ENCODE measurements around the gene TSACC.
"Not testable (repeated sequence)": the region's sequence is repeated elsewhere in the genome, so short reads cannot be mapped to it uniquely, and the experiment has no call there.

The TSACC gene

DNA sequence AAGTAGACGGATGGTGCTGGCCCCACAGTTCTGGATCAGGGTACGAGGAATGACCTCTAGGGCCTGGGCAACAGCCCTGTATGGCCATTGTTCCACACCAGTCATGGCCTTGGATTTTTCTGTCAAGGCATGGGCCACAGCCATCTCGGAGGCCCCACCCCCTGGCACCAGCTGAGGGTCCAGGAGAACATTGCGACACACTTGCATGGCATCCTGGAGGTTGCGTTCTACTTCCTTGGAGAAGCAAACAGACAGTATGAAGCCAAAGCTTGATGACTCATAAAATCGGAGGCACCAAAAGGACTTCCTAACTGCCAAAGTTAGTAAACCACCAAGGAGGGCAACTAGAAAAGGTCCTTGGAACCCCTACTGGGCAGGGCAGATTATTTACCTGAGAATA, 27.4 kb upstream of the TSACC start:
- Histone ChIP-seq H3K4me3 (ENCODE audit: low read depth, low read length) (no peak overlapping the region), H3K9ac (ENCODE audit: low read depth, low read length) (no peak overlapping the region), H3K9me3 (ENCODE audit: control insufficient read depth, insufficient read depth, low read length) (no peaks in the 10 kb centered on the region), H3K4me1 (ENCODE audit: control insufficient read depth, insufficient read depth, low read length) (no peaks in the 10 kb centered on the region), H3K27me3 (ENCODE audit: control insufficient read depth, insufficient read depth, low read length) (no peaks in the 10 kb centered on the region), H3K36me3 (ENCODE audit: control insufficient read depth, insufficient read depth, low read length) (peaks cover 91% of the 10 kb centered on the region), H3K27ac (ENCODE audit: low read depth, low read length) (no peak overlapping the region)

DNA sequence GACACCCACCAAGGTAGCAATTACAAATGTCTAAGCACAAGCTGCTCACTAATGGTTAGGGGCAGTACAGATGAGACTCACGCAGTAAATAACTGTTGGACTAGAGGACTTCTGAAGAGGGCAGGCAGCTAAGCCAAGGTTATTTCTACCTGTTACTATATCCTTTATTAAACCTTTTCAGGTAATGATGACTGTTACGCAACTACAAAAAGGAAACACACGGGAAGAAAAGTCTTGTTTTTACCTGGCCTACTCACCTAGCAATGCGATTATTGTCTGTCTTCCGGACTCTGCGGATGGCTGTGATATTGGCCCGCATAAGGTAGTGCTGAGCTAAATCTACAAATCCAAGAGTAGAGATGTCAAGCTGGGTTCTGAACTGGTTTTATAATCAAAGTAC, 21.4 kb upstream of the TSACC start:
- Histone ChIP-seq H3K4me1 (ENCODE audit: control insufficient read depth, insufficient read depth, low read length) (no peaks in the 10 kb centered on the region), H3K9ac (ENCODE audit: low read depth, low read length) (no peak overlapping the region), H3K27ac (ENCODE audit: low read depth, low read length) (no peak overlapping the region), H3K27me3 (ENCODE audit: control insufficient read depth, insufficient read depth, low read length) (no peaks in the 10 kb centered on the region), H3K9me3 (ENCODE audit: control insufficient read depth, insufficient read depth, low read length) (no peaks in the 10 kb centered on the region), H3K4me3 (ENCODE audit: low read depth, low read length) (no peak overlapping the region), H3K36me3 (ENCODE audit: control insufficient read depth, insufficient read depth, low read length) (peaks cover 95% of the 10 kb centered on the region)

DNA sequence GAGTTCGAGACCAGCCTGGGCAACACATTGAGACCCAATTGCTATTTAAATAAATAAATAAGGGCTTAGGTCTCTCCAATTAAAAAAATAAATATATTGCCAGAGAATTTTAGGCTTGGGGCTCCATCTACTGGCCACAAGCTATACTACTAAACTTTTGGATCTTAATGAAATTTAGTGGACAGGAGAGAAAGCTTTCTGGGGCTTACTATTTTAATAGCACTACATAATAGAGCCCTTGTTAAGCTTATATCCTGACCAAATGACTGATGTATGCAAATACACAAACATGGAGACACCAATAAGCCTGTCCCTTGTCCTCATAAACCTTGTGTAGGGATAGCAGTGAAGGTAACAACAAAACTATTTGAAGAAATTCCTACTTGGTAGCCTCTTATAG, 18.7 kb upstream of the TSACC start:
- Histone ChIP-seq H3K9me3 (ENCODE audit: control insufficient read depth, insufficient read depth, low read length) (no peaks in the 10 kb centered on the region), H3K9ac (ENCODE audit: low read depth, low read length) (no peak overlapping the region), H3K4me1 (ENCODE audit: control insufficient read depth, insufficient read depth, low read length) (no peaks in the 10 kb centered on the region), H3K27ac (ENCODE audit: low read depth, low read length) (no peak overlapping the region), H3K36me3 (ENCODE audit: control insufficient read depth, insufficient read depth, low read length) (peaks cover 94% of the 10 kb centered on the region), H3K27me3 (ENCODE audit: control insufficient read depth, insufficient read depth, low read length) (no peaks in the 10 kb centered on the region), H3K4me3 (ENCODE audit: low read depth, low read length) (no peak overlapping the region)

DNA sequence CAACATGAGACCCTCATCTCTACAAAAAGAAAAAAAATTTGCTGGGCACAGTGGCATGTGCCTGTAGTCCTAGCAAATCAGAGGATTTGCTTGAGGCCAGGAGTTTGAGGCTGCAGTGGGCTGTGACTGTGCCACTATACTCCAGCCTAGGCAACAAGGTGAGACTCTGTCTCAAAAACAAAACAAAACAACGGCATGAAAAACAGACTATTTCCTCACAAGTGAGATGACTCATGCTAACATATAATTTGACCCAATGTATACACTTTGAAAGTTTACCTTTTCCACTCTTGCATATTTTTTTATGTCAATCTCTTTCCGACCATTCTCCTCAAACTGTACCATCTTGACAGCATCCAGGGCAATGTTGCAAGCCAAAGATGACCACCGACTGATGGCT, 17.8 kb upstream of the TSACC start:
- Histone ChIP-seq H3K4me3 (ENCODE audit: low read depth, low read length) (no peak overlapping the region), H3K9ac (ENCODE audit: low read depth, low read length) (no peak overlapping the region), H3K27ac (ENCODE audit: low read depth, low read length) (no peak overlapping the region), H3K9me3 (ENCODE audit: control insufficient read depth, insufficient read depth, low read length) (no peaks in the 10 kb centered on the region), H3K27me3 (ENCODE audit: control insufficient read depth, insufficient read depth, low read length) (no peaks in the 10 kb centered on the region), H3K36me3 (ENCODE audit: control insufficient read depth, insufficient read depth, low read length) (peaks cover 94% of the 10 kb centered on the region), H3K4me1 (ENCODE audit: control insufficient read depth, insufficient read depth, low read length) (no peaks in the 10 kb centered on the region)

DNA sequence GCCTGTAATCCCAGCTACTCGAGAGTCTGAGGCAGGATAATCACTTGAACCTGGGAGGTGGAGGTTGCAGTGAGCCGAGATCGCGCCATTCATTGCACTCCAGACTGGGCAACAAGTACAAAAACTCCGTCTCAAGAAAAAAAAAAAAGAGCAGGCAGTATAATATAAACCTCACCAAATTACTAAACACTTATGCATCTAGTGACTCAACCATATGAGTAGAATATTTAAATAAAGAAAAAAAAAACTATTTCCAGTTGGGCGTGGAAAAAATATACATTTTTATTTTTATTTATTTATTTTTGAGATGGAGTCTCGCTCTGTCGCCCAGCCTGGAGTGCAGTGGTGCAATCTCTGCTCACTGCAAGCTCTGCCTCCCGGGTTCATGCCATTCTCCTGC, 15.1 kb upstream of the TSACC start:
- not testable (repeated sequence) for H3K4me1 ChIP-seq (ENCODE audit: control insufficient read depth, insufficient read depth, low read length)

DNA sequence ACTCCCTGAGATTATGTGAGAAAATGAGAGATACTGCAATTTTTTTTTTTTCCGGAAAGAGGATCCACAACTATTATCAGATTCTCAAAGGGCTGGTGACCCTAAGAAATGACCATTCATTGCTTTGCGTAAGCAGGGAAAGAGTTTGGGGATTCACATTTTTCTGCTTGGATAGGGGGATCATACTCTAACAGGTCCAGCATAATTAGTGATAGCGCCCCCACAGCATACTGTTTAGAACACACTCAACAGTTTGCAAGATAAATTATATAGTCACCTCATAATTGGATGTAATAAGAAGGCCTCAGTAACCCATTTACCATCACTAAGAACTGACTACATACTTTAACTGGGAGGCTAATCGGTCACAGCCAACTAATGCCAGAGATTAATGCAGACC, 2.1 kb upstream of the TSACC start:
- Histone ChIP-seq H3K36me3 (ENCODE audit: control insufficient read depth, insufficient read depth, low read length) (peaks cover 54% of the 10 kb centered on the region), H3K4me3 (ENCODE audit: low read depth, low read length) (peak overlapping the region; percentile 85)

More for the DNA sequence above, 15.1 kb upstream of the TSACC start:
- not testable (repeated sequence) for H3K27ac ChIP-seq (ENCODE audit: low read depth, low read length); H3K27me3 ChIP-seq (ENCODE audit: control insufficient read depth, insufficient read depth, low read length); H3K9me3 ChIP-seq (ENCODE audit: control insufficient read depth, insufficient read depth, low read length); H3K9ac ChIP-seq (ENCODE audit: low read depth, low read length); H3K4me3 ChIP-seq (ENCODE audit: low read depth, low read length)
- peaks cover 81% of the 10 kb centered on the region for H3K36me3 ChIP-seq (ENCODE audit: control insufficient read depth, insufficient read depth, low read length)

DNA sequence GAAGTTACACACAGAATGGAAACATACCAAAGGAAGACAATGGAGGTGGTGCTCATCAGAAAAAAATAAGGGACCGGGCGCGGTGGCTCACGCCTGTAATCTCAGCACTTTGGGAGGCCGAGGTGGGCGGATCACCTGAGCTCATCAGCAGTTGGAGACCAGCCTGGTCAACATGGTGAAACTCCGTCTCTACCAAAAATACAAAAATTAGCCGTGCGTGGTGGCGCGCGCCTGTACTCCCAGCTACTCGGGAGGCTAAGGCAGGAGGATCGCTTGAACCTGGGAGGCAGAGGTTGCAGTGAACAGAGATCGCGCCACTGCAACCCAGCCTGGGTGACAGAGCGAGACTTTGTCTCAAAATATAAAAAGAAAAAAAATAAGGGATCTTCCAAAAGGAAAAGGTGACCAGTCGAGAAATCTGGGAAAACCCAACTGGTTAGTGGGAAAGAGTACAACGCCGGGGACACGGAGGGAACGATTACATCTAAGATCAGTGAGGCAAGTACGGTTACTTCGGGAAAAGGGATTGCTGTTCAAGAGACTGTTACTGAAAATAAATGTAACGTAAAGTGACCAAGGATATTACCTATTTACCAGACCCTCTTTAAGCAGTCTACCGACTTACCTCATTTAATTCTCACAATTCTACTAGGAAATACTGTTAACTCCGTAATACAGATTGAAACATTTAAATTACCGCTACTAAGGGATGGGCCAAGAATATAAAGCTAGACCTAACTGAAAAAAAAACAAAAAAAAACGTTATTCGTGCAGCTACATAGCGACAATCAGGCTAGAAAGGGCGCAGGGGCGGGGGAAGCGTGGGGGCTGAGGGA, 1.1 kb upstream of the TSACC start:
- peak overlapping the region; percentile 82 for H3K9ac ChIP-seq (ENCODE audit: low read depth, low read length)
- H3K36me3 ChIP-seq (ENCODE audit: control insufficient read depth, insufficient read depth, low read length), result peaks cover 44% of the 10 kb centered on the region
- H3K9me3 ChIP-seq (ENCODE audit: control insufficient read depth, insufficient read depth, low read length), result no peaks in the 10 kb centered on the region
- no peaks in the 10 kb centered on the region for H3K27me3 ChIP-seq (ENCODE audit: control insufficient read depth, insufficient read depth, low read length)
- peak overlapping the region; percentile 85 for H3K27ac ChIP-seq (ENCODE audit: low read depth, low read length)
- peak overlapping the region; percentile 85 for H3K4me3 ChIP-seq (ENCODE audit: low read depth, low read length)
- H3K4me1 ChIP-seq (ENCODE audit: control insufficient read depth, insufficient read depth, low read length), result no peaks in the 10 kb centered on the region; the same call in 1 of the 2 replicates

More for the DNA sequence above, 2.1 kb upstream of the TSACC start:
- Histone ChIP-seq H3K4me1 (ENCODE audit: control insufficient read depth, insufficient read depth, low read length) (no peaks in the 10 kb centered on the region; the same call in 1 of the 2 replicates), H3K9me3 (ENCODE audit: control insufficient read depth, insufficient read depth, low read length) (no peaks in the 10 kb centered on the region), H3K9ac (ENCODE audit: low read depth, low read length) (no peak overlapping the region), H3K27ac (ENCODE audit: low read depth, low read length) (no peak overlapping the region), H3K27me3 (ENCODE audit: control insufficient read depth, insufficient read depth, low read length) (no peaks in the 10 kb centered on the region)

DNA sequence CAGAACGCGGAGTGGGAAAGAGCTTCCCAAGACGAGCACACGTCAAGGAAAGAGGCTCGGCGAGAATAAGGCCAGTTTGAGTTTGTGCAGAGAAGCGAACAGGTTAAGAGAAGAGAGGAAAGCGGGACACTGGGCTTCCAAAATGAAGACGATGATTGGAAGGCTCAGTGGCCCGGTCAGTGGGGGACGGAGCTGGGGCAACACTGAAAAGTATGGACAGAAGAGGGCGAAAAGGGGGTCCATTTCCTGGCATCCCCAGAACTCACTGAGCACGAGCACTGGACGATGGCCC, 492 bp upstream of the TSACC start:
- peak overlapping the region; percentile 82 for H3K9ac ChIP-seq (ENCODE audit: low read depth, low read length)
- H3K27me3 ChIP-seq (ENCODE audit: control insufficient read depth, insufficient read depth, low read length), result no peaks in the 10 kb centered on the region
- no peaks in the 10 kb centered on the region; the same call in 1 of the 2 replicates for H3K4me1 ChIP-seq (ENCODE audit: control insufficient read depth, insufficient read depth, low read length)
- H3K4me3 ChIP-seq (ENCODE audit: low read depth, low read length), result peak overlapping the region; percentile 85
- peak overlapping the region; percentile 85 for H3K27ac ChIP-seq (ENCODE audit: low read depth, low read length)
- H3K9me3 ChIP-seq (ENCODE audit: control insufficient read depth, insufficient read depth, low read length), result no peaks in the 10 kb centered on the region
- peaks cover 38% of the 10 kb centered on the region for H3K36me3 ChIP-seq (ENCODE audit: control insufficient read depth, insufficient read depth, low read length)

DNA sequence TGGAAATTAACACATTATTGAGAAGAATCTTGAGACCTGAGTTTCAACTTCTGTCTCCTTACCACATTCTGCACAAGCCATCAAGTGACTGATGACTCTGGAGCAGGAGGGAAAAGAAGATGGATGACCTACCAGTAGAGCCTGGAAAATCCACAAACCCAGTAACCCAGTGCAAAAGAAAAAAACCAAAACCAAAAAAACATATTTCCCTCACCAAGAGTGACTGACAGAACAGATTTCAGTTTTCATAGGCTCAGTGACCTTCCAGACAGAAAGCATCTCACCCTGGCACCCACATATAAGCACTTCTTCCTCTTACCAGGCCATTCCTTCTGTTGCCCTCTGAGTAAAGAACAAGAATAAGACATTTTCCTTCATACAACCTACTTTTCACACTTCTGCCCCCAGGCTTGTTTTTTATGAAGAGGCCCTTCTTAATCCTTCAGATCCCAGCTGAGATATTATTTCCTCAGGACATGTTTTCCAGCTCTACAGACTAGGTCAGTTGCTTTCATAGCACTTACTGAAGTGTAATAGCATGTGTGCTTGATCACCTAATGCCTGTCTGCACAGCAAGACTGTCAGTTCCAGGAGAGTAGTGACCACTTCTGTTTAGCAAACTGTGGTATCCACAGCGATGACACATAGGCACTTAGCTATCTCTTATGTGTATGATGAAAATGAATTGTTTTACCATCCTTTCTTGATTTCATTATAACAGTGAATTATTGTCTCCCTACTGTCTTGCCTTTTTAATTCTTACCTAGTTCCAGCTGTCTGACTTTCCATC, 4.0 kb downstream of the TSACC start:
- Histone ChIP-seq H3K9me3 (ENCODE audit: control insufficient read depth, insufficient read depth, low read length) (no peaks in the 10 kb centered on the region), H3K27ac (ENCODE audit: low read depth, low read length) (no peak overlapping the region), H3K9ac (ENCODE audit: low read depth, low read length) (no peak overlapping the region), H3K4me3 (ENCODE audit: low read depth, low read length) (no peak overlapping the region), H3K36me3 (ENCODE audit: control insufficient read depth, insufficient read depth, low read length) (no peaks in the 10 kb centered on the region), H3K27me3 (ENCODE audit: control insufficient read depth, insufficient read depth, low read length) (no peaks in the 10 kb centered on the region), H3K4me1 (ENCODE audit: control insufficient read depth, insufficient read depth, low read length) (no peaks in the 10 kb centered on the region)

DNA sequence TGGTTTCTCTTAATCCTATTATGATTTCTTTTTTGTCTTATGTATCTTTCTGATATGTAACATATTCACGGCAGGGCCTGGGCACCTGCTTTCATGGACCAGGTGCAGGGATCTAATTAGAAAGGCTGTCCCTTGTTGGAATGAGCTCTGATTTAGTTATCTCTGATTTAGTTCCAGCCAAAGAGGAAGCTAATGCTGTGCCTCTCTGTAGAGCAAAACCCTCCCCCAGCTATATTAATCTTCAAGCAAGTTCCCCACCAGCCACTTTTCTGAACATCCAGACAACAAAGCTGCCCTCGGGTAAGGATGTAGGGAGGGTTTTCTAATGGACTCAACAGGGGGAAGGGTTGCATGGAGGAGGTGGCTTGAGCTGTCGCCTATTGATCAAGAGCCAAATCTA, 6.1 kb downstream of the TSACC start:
- Histone ChIP-seq H3K27me3 (ENCODE audit: control insufficient read depth, insufficient read depth, low read length) (no peaks in the 10 kb centered on the region), H3K4me1 (ENCODE audit: control insufficient read depth, insufficient read depth, low read length) (no peaks in the 10 kb centered on the region), H3K4me3 (ENCODE audit: low read depth, low read length) (no peak overlapping the region), H3K9me3 (ENCODE audit: control insufficient read depth, insufficient read depth, low read length) (no peaks in the 10 kb centered on the region), H3K36me3 (ENCODE audit: control insufficient read depth, insufficient read depth, low read length) (no peaks in the 10 kb centered on the region), H3K9ac (ENCODE audit: low read depth, low read length) (no peak overlapping the region), H3K27ac (ENCODE audit: low read depth, low read length) (no peak overlapping the region)

DNA sequence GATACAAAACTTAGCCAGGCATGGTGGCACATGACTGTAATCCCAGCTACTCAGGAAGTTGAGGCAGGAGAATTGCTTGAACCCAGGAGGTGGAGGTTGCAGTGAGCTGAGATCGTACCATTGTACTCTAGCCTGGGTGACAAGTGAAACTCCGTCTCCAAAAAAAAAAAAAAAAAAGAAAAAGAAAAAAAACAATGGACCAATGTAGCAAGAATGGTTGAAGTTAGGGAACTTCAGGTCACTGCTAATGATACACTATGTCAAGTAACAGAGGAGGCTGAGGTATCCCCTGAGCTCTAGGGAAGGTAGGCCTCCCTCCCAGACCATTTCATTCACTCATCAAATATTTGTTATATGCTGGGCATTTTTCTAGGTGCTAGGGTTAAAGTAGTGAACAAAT, 7.7 kb downstream of the TSACC start:
- H3K27ac ChIP-seq (ENCODE audit: low read depth, low read length); H3K4me1 ChIP-seq (ENCODE audit: control insufficient read depth, insufficient read depth, low read length); H3K9ac ChIP-seq (ENCODE audit: low read depth, low read length); H3K36me3 ChIP-seq (ENCODE audit: control insufficient read depth, insufficient read depth, low read length); H3K9me3 ChIP-seq (ENCODE audit: control insufficient read depth, insufficient read depth, low read length); H3K27me3 ChIP-seq (ENCODE audit: control insufficient read depth, insufficient read depth, low read length); H3K4me3 ChIP-seq (ENCODE audit: low read depth, low read length): not testable (repeated sequence)
